Smooth muscle cell of the brain vasculature (primary cell): ENCODE data around the gene CFAP54.
"Not testable (repeated sequence)": the region's sequence is repeated elsewhere in the genome, so short reads cannot be mapped to it uniquely, and the experiment has no call there.

Experiments used
- DNase-seq: peaks from one replicate; pipeline ENCODE4 v3.0.0-alpha.2; 2012; ENCODE audit warnings: low read depth, low spot score

The CFAP54 gene, protein sequence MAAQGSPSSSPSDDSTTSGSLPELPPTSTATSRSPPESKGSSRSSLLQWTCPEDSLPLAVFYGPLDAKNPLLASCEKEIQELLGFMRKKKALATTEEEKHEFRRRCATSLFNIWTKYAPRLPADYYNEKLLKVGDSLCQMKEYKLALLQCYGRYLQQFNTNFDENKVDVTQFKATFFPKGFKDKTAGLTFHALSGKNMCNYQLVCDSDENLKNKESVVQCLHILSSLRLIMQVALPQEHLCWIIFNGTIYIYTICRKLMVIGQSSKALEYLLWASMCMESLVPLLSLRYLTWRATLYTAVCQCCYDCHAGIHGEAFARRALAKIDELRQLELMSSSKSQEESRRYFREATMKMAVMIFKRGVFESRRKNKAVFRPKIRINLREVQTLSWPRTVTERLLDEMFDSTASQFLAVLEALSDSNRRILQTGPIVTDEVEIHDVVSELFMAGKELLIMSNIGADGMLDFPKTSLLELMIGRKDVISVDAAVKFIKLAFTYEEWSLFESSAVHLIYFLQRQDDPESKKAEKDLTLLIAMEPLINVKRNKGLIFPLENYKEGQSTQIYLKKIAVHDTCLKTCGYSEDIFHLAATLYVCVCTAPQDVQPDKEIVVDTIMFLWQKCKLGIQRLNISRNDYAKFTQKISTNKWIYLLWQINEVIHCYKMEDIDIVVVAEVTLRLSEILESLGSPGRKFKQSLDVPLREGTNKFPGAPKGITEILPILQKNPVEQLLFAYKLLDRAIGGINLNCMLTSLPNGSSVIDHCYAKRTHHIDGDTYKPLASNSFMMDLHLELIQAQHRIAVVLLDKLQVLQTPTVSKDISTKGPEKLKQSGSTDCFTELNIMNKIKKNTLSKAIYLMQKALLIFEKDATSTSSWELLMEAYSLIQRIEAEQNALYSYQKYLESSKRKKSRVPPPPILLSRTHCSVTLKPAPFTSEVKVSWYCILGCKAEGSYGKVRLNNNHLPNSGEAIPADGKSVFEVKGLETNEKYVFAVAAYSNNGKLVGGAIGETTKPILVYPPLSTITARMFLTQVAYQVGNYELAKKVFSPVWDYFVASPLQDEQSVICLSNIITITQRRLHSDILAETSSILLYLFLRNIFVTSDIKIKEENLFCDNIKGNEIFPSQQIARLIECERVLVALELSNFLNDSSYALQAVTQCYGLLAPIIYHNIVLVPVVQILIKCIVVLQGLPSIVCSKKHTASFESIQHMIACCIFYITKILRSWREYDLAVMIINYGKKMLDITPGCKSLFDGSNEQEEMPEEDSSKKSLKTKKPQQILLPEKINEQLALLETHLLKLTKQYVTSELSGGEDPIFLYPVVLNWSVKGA (N-terminal part only)

DNA sequence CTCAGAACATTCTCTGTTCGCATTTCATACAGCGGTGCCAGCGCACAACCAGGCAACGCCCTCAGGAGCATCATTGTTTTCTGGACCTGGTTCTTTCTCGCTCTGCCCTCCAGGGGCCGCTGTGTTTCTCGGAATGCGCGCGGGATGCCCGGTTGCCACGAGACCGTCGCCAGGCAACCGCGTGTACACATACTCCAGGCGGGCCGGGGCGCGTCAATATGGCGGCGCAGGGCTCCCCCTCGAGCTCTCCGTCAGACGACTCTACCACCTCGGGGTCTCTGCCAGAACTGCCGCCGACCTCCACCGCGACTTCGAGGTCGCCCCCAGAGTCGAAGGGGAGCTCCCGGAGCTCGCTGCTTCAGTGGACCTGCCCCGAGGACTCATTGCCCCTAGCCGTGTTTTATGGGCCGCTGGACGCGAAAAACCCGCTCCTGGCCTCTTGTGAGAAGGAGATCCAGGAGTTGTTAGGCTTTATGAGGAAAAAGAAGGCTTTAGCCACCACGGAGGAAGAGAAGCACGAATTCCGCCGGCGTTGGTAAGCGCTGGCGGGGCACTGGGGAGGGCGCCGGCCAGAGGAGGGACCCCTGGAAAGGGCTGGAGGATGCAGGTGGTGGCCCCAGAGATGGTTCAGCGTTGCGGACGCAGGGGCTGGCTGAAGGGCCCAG, at the start of gene CFAP54:
Gene CFAP54, plus strand, starts transcription at position 186 of the 665 bp plus-strand sequence. Its CDS starts 33 bp downstream, at position 219.
- peak; percentile 80 for DNase-seq

DNA sequence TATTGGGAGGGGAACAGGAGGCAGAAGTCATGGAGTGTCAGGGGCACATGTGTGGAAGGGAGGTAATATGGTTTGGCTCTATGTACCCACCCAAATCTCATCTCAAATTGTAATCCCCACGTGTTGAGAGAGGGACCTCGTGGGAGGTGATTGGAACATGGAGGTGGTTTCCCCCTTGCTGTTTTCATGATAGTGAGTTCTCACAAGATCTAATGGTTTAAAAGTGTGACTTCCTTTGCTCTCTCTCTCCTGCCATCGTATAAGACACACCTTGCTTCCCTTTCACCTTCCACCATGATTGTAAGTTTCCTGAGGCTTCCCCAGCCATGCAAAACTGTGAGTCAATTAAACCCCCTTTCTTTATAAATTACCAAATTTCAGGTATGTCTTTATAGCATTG, 47.6 kb upstream of the CFAP54 start:
- no peak for DNase-seq

DNA sequence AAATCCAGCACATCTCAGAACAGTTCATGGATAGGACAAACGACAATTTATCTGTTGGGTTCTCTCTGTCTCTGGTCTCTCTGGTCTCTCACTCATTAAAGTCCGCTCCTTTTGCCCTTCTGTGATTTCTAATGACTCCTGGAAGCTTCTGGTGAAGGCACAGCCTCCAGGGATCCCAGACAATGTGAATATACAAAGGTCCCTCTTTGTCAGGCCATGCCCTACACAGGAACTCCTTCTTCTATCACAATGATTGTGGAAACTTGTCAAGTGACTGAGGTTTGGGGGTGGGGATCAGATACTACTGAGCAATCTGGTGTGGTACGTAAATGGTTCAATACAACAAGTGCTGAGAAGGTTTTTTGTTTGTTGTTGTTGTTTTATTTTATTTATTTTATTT, 46.5 kb upstream of the CFAP54 start:
- DNase-seq: no peak

DNA sequence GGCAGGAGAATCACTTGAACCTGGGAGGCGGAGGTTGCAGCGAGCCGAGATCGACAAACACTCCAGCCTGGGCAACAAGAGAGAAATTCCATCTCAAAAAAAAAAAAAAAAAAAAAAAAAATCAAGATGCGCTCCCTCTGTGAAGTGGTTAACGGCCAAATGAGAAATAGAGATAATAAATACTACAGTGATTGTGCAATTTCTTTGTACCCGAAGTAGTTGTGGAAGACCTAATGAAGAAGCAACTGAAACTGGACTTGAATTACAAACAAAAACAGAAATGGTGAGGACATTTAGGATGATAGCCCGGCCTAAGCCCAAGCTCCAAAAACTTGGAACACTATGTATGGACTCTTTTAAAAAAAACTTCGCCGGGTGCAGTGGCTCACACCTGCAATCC, 45.0 kb upstream of the CFAP54 start:
- DNase-seq: no peak

DNA sequence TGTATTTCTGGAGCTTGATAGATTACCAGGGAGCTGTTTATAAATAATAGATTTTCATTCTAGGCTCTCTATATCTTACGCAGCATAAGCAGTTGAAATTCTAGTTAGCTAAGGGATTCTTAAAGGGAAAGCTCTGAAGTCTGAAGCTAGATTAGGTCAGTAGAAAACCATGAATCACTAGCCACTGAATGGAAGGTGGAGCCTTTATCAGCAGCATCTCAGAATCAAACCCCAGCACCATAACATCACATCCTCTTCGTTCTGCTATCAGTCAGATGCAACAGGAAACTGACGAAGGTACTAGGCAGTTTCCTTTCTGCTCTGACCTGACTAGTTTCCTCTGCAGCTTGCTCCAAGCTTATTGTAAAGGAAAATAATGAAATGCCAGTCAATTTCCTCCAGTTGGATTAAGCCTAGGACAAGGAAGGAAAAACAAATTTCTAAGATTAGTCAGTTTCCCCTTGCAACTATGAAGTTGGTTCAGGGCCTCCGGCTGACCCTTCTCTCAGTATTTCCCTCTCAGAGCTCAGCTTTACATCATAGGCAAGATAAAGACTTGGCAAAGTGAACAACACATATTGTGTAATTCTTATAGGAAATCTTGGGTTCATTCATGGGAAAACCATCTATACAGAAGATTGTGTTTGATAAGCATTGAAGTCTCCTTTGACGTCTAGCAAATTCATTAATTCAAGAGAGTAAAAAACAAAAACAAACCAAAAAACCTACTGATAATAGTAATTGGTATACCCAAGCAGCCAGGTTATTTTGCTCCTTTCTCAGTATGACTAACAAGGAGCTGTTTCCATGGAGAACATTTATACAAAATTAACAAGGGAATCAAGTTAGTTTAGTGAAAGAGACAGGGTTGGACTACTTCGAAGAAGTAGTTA, 43.4 kb upstream of the CFAP54 start:
- no peak for DNase-seq

DNA sequence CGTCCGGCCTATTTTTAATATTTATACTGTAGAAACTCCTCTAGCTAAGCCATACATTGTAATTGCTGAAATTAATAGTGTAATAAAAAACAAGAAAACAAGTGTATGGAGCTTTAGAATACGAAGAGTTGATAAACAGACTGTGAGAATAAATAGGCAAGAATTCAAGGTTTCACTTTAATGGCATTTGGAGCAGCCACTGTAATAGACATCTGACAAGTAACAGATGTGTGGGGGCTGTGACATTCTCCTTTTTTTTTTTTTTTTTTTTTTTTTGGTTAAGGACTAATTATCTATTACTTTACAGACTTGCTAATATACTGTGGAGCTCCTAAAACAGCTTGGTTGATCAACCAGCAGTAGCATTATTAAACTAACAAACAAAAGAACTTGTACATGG, 42.1 kb upstream of the CFAP54 start:
- DNase-seq: no peak

DNA sequence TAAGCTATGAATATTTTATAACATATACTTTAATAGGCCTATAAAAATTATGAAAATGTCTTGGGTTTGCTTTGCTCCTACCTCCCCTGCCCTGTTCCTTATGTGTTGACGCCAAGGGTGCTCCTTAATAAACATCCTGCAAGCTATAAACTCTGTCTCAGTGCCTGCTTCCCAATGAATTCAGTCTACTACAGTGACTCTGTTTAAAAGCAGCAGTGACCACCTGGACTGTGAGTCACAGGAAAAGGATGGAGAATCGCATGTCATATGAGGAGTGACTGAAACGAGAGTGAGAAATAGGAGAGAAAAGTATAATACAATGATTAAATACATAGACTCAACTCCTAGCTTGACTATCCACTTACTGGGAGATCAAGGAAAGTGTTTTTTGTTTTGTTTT, 41.1 kb upstream of the CFAP54 start:
- no peak for DNase-seq

DNA sequence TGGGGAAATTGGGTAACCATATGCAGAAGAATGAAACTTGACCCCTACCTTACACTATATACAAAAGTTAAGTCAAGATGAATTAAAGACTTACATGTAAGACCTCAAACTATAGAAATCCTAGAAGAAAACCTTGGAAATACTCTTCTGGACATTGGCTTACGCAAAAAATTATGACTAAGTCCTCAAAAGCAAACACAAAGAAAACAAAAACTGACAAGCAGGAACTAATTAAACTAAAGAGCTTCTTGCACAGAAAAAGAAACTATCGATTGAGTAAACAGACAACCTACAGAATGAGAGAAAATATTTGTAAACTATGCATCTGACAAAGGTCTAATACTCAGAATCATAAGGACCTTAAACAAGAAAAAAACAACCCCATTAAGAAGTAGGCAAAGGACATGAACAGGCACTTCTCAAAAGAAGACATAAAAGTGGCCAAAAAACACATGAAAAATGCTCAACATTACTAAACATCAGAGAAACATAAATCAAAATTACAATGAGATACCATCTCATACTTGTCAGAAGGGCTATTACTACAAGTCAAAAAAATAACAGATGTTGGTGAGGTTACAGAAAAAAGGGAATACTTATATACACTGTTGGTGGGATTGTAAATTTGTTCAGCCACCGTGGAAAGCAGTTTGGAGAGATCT, 37.0 kb upstream of the CFAP54 start:
- no peak for DNase-seq

DNA sequence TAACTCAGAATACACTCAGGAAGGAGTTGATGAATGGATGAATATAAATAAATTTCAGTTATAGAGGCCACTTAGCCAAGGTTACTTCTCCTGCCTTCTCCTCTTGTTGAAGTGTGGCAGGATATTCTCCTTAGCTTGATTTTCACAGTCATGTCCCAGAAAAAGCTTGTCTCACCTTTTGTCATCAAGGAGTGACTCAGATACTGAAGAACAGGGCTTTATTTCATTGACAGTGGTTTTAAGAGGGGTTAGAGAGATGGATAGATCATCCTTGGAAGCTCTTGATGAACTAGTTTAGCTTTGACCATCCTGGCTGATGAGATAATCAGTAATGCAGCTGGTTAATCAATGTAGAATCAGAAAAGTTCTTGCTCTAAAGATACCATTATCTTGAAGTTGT, 35.0 kb upstream of the CFAP54 start:
- DNase-seq: no peak

DNA sequence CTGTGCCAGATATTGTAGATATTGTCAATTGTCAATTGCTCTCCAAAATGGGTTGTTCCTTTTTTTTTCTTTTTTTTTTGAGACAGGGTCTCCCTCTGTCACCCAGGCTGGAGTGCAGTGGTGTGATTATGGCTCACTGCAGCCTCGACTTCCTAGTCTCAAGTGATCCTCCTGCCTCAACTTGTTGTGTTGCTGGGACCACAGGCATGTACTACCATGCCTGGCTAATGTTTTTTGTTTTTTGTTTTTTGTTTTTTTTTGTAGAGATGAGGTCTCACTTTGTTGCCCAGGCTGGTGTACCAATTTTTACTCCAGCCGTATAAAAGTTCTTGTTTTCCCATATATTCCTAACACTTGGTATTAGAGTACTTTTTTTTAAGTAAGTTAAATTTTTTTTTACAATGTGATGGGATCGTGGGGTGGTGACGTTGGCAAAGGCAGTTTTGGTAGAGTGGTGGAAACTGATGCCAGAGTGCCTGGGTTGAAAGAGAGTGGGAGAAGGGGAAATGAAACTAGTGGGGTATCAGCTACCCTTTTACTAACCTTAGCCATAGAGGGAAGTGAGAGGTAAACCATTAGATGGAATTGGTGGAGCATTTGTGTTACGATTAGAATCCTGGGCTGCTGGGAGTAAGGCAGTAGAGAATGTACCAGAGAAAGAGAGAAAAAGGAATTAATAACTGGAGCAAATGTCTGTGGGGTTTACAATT, 33.0 kb upstream of the CFAP54 start:
- DNase-seq: no peak

DNA sequence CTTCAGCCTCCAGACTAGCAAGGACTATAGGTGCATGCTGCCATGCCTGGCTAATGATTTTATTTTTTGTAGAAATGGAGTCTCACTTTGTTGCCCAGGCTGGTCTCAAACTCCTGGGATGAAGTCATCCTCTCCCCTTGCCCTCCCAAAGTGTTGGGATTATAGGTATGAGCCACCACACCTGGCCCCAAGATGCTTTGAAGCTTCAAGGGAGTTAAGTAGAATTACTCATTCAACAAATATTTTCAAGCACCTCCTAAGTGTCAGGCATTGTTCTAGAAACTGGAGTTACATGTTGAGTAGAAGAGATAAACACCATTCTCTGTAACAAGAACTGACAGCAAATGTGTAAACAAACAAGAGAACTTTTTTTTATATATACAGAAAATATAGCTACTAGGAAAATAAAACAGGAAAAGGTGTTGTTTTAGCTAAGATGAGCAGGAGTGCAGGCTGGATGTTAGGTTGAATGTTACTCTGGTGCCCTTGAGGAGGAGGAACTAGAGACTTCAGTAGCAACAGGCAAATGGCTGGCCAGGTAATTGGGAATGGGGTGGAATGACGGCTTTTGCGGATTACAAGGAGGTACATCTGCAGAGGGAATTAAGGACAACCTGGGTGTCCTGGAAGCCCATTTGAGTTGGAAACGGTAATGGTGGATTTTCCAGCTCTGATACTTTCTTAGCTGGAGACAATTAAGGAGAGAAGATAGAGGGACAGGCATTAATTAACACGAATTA, 32.0 kb upstream of the CFAP54 start:
- DNase-seq: no peak

DNA sequence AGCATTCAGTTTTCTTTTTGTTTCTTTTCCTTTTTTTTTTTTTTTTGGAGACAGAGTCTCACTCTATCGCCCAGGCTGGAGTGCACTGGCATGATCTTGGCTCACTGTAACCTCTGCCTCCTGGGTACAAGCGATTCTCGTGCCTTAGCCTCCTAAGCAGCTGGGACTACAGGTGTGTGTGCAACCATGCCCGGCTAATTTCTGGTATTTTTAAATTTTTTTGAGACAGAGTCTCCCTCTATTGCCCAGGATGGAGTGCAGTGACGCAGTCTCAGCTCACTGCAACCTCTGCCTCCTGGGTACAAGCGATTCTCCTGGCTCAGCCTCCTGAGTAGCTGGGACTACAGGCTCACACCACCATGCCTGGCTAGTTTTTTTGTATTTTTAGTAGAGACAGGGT, 30.1 kb upstream of the CFAP54 start:
- DNase-seq: not testable (repeated sequence)

DNA sequence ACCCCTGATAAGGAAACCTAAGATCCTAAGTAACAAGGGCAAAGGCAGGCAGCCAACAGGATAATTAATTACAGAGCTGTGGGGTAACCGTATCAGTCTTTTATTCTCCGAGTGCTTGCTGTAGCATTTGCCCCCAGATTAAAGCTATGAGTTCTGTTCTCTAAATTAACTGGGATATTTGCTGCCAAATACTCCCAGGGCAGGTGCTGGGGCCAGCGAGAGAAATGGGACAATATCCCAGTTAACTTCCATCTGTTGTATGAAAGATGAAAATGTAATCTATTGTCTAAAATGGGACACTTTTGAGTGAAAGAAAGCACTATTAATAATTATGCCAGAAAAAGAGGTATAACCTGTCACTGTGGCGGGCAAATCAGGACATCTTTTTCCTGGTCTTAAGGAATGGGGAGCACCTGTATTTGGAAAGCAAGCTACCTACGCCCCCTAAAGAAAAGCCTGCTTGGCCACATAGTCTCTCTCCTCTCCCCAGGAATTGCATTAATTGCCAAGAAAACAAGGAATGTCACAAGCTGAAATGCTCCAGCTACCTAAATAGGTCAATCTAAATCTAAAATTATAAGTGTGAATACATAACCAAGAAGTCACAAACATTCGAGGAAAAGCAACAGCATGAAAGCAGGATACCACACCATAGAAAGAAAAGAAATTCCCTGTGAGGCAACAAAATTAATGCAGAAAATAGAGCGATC, 26.7 kb upstream of the CFAP54 start:
- DNase-seq: no peak

DNA sequence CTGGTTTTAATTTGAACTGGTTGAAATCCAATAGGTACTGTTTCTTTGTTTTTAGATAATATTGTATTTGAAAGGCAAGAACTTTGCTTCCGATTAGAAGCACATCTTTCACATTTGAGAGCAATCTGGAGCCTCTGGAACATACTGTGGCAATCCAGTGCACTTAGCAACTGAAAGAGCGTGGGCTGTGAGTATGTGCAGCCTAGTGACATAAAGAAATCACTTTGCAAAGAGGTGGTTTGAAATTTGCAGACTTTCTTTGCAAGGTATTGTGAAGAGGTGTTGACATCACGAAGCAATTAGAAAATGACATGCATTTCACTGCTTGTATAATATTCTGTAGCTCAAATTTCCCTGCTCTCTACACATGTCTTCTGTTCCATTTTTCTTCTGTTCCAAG, 23.5 kb upstream of the CFAP54 start:
- no peak for DNase-seq

DNA sequence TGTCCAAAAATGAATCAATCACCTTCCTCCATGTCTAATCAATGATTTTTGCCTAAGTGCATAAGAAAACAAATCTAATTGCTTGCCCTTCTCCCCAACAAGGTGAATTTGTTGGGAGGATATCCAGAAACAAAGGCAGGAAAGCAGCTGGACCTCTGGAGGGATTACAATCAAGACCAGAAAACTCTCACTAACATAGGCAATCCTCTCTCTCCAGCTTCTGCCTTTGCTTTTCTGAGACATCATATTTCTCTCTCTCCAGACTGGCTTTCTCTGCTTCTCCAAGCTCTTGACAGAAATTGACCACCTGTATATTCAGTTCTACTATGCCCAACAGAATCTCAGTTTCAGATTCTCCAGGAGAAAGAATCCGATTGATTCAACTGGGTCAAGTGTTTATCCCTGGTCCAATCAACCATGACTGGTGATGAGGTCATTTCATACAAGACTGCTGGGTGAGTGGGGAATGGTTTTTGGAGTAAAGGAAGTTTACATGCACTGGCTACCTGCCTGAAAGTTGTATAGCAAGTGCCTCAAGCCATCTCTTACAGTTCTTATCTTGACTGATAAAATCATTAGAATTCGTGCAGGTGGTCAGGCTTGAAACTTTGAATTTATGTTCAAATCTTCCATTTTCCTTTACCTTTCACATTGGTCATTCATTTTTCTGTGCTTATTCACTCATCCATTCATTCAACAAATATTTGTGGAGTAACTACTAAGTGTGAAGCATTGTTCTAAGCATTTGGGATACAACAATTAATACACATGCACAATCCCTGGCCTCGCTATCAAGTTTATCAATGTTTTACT, 22.2 kb upstream of the CFAP54 start:
- DNase-seq: no peak

DNA sequence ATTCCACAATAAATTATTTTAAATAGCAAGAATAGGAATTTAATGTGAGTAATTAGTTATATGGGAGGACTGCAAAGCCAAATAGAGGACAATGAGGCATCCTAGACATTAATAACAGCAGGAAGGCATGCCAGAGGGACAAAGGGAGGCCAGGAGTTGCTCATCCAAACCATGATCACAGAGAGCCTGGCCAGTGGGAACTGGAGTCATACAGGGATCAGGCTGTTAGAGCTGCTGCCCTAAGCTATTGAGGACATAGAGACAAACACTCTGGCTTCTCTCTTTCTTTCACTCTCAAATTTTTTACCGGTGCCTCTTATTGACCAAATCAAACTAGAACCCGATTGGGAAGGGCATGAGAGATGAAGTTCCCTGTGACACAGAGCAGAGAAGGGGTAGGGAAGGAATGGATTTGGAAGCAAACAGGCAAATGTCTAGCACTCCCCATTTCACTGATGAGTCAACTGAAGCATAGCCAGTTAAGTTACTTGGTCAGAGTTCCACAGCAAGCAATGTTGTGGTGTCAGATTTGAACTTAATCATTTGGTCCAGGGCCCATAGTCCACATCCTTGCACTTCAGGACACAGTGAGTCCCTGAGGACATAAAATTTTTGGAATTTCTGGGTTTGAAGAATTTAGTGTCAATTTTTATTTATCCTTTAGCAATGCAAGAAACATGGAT, 17.9 kb upstream of the CFAP54 start:
- DNase-seq: no peak
